Kidney (tissue), 14 donors: Measurements from ENCODE around the gene STEAP3. TPM values are rescaled to one million over a fixed set of nuclear protein-coding genes. Genes with fewer than 3 reads are reported as not detected.

ENCODE experiments used
- DNase-seq, 5 donors: peaks; one replicate each; pipeline ENCODE4 v3.0.0-alpha.2; 2013 to 2020
- FAIRE-seq: peaks from 2 replicates; lab custom pipeline; 2012; peaks lifted over from hg19 to GRCh38; lab: Jason Lieb, UNC
- H3K27ac ChIP-seq, 2 donors: one replicate each; pipeline ENCODE4 v1.7.0; 2013; ENCODE audit warnings: low read depth in 2 of 2, low read length in 2 of 2, inconsistent platforms in 1 of 2
- H3K27me3 ChIP-seq: one replicate; pipeline ENCODE4 v1.7.1; 2013; ENCODE audit warnings: low read length, inconsistent platforms; ENCODE audit not compliant: control insufficient read depth, insufficient read depth
- H3K36me3 ChIP-seq, 3 donors: one replicate each; pipeline versions ENCODE4 v1.7.0 to v1.7.1; 2013; ENCODE audit warnings: low read length in 3 of 3, control low read depth in 1 of 3, inconsistent platforms in 1 of 3; ENCODE audit not compliant: insufficient read depth in 3 of 3, control insufficient read depth in 2 of 3
- H3K4me1 ChIP-seq, 3 donors: one replicate each; pipeline versions ENCODE4 v1.7.0 to v1.7.1; 2013; ENCODE audit warnings: low read length in 3 of 3, inconsistent platforms in 1 of 3, low read depth in 1 of 3; ENCODE audit not compliant: control insufficient read depth in 2 of 3, insufficient read depth in 2 of 3
- H3K4me3 ChIP-seq, 3 donors: one replicate each; pipeline versions ENCODE4 v1.7.0 to v1.8.1; 2013; ENCODE audit warnings: low read length in 3 of 3, control low read depth in 1 of 3, inconsistent platforms in 1 of 3
- H3K9ac ChIP-seq, 3 donors: one replicate each; pipeline versions ENCODE4 v1.7.0 to v1.7.1; 2013; ENCODE audit warnings: low read length in 3 of 3, control low read depth in 1 of 3, inconsistent platforms in 1 of 3
- H3K9me3 ChIP-seq, 3 donors: one replicate each; pipeline versions ENCODE4 v1.7.0 to v1.7.1; 2013; ENCODE audit warnings: low read length in 3 of 3, control low read depth in 1 of 3, inconsistent platforms in 1 of 3; ENCODE audit not compliant: control insufficient read depth in 2 of 3, insufficient read depth in 1 of 3
- intact Hi-C: fragments of 100-400 bp; cut with DNase I; formaldehyde crosslinking; loops from one replicate; pipeline ENCODE4 v1.11.1; 2022
- polyA plus RNA-seq: library from polyadenylated mRNA; stranded (reverse); fragments of 350-450 nt; fragmentation: Illumina TruSeq; extraction: RNeasy Lipid Tissue Mini Kit (QIAGEN cat#74804); gene quantifications from one replicate; pipeline ENCODE4 v1.2.3, GENCODE V29; 2014; ENCODE audit warnings: low read depth, low replicate concordance; ENCODE audit not compliant: insufficient read depth
- total RNA-seq: library from RNA; stranded (reverse); fragmentation: NEBNext Ultra II Directional; extraction: Animal tissue kit (Norgen Biotek cat#: 25700); gene quantifications from one replicate; pipeline ENCODE4 v1.2.1, GENCODE V29; 2021
- TF ChIP-seq, protein P1 (sequence below): IDR thresholded peaks from 3 replicates; pipeline ENCODE4 v1.5.1; 2012; ENCODE audit warnings: mild to moderate bottlenecking, moderate library complexity, borderline replicate concordance; ENCODE audit not compliant: insufficient read depth; ENCODE audit errors: extremely low read depth
- donor health status: control.
- donor health status: control.
- donor health status: control.
- donor health status: control.
- donor health status: control.
- donor health status: DM: yes; HTN: yes; CAD: no.
- donor health status: Normal renal cell carcinoma (clear cell type).

The STEAP3 gene
- total and polyA plus RNA-seq, 2 donors from 2014 or later, result 6.7 to 25.4 TPM

DNA sequence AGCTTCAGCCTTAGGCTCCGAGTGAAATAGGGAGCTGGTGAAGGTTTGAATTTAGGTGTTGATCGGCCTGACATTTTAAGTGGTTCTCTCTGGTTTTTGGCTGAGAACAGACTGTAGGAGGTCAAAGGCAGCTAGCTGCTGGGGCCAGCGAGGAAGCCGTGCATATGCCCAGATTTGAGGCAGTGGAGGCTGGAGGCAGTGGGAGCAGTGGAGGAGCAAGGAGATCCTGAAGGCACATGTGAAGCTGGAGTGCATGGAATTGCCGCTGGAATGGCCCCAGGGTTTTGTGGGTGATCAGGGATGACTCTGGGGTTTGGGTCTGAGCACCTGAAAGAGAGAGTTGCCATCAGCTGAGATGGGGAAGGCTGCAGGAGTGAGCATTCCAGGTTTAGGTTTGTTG lies 25.1 kb downstream of the STEAP3 start:
- H3K27ac ChIP-seq, result no peak overlapping the region
- TF ChIP-seq, protein P1, sequence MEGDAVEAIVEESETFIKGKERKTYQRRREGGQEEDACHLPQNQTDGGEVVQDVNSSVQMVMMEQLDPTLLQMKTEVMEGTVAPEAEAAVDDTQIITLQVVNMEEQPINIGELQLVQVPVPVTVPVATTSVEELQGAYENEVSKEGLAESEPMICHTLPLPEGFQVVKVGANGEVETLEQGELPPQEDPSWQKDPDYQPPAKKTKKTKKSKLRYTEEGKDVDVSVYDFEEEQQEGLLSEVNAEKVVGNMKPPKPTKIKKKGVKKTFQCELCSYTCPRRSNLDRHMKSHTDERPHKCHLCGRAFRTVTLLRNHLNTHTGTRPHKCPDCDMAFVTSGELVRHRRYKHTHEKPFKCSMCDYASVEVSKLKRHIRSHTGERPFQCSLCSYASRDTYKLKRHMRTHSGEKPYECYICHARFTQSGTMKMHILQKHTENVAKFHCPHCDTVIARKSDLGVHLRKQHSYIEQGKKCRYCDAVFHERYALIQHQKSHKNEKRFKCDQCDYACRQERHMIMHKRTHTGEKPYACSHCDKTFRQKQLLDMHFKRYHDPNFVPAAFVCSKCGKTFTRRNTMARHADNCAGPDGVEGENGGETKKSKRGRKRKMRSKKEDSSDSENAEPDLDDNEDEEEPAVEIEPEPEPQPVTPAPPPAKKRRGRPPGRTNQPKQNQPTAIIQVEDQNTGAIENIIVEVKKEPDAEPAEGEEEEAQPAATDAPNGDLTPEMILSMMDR, result no peak
- no peak for DNase-seq
- intact Hi-C loops, result no loop called here
- no peak for FAIRE-seq
- no peak overlapping the region for H3K4me3 ChIP-seq
- H3K4me1 ChIP-seq, result no peaks in the 10 kb centered on the region
- H3K27me3 ChIP-seq, result no peaks in the 10 kb centered on the region
- H3K9ac ChIP-seq, result no peak overlapping the region
- no peaks in the 10 kb centered on the region for H3K9me3 ChIP-seq
- H3K36me3 ChIP-seq, result no peaks in the 10 kb centered on the region

DNA sequence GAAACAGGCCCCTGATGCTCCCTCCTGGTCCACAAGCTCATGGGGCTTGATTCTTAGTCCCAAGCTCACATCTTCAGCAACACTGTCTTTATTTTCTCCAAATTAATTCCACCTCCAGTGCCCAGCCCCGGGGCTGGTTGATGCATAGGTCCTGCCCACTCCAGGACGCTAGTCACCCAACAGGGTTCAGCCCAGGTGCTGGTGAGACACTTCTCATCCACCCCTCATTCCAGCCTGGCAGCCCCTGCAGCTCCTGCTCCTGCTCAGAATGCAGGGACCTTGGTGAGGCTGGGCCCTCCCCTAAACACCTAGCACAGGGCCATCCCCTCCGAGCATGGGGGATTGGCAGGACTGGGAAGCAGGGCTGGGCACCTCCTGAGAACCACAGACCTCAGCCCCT lies 25.7 kb downstream of the STEAP3 start:
- Histone ChIP-seq H3K36me3 (no peaks in the 10 kb centered on the region), H3K4me3 (no peak overlapping the region), H3K27me3 (no peaks in the 10 kb centered on the region), H3K9me3 (no peaks in the 10 kb centered on the region), H3K4me1 (no peaks in the 10 kb centered on the region), H3K27ac (no peak overlapping the region), H3K9ac (no peak overlapping the region)
- TF ChIP-seq, protein P1, result no peak
- FAIRE-seq, result no peak
- no peak for DNase-seq
- intact Hi-C loops, result no loop called here

DNA sequence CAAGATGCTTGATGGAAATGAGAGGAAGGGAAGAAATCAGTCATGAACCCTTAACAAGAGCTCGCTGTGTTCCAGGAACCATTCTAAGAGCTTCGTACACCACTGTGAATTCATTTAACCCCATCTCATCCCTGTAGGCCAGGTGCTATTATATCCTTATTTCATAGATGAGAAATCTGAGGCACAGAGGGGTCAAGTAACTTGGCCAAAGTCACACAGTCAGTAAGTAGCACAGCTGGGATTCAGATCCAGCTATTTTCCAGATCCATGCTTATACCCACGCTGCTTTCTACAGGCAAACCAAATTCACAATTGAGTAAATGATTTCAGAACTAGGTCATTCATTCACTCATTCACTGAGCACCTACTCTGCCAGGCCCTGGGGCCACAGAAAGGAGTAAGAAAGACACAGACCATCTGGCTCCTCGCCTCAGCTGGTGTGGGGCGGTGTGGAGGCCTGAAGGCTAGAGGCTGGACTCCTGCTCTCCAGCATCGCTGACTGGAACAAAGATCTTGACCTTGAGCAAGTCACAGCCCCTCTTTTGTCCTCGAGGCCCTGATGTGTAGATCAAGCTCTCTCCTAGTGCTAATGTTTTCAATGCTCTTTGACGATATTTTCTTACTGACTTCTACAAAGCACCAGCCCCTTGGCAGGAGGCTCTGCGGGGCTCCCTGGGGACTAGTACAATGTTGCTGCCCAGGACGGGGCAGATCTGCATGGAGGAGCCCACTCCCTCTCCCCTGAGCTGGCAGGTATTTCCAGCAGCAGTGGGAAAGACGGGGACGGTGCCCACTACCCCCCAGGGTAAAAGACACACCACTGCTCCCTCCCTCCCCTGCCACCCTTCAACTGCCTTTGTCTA lies 26.5 kb downstream of the STEAP3 start:
- intact Hi-C loops, result no loop called here
- no peaks in the 10 kb centered on the region for H3K36me3 ChIP-seq

More for the DNA sequence above, 26.5 kb downstream of the STEAP3 start:
- FAIRE-seq (no peak), DNase-seq (peak in 1 of 5 donors; percentile 21)
- no peak overlapping the region for H3K9ac ChIP-seq
- no peaks in the 10 kb centered on the region for H3K4me1 ChIP-seq
- H3K9me3 ChIP-seq, result no peaks in the 10 kb centered on the region
- H3K4me3 ChIP-seq, result no peak overlapping the region
- no peaks in the 10 kb centered on the region for H3K27me3 ChIP-seq
- no peak overlapping the region for H3K27ac ChIP-seq
- TF ChIP-seq, protein P1, result no peak
